Tibial nerve (tissue), 4 donors: Measurements from ENCODE around the gene ACTN1.

Experiments
- EP300 ChIP-seq, 2 donors: sonication (generic); formaldehyde crosslinking; IDR thresholded peaks; one replicate each; pipeline ENCODE4 v1.6.1; 2017; ENCODE audit warnings: antibody characterized with exemption in 2 of 2, mild to moderate bottlenecking in 1 of 2
- POLR2A ChIP-seq, 2 donors: fragments of 450-650 bp; IDR thresholded peaks; one replicate each; pipeline ENCODE4 v1.6.1; 2017; ENCODE audit warnings: antibody characterized with exemption in 2 of 2, mild to moderate bottlenecking in 2 of 2, moderate library complexity in 2 of 2
- TF ChIP-seq, protein P1 (sequence below), 5 experiments: fragments of 200-600 bp in 3 of 5; fragments of 450-650 bp in 2 of 5; sonication (generic) in 3 of 5; IDR thresholded peaks; one replicate each; pipeline ENCODE4 v1.5.1; 2016 to 2019; ENCODE audit warnings: antibody characterized with exemption in 5 of 5, mild to moderate bottlenecking in 3 of 5, moderate library complexity in 2 of 5

DNA sequence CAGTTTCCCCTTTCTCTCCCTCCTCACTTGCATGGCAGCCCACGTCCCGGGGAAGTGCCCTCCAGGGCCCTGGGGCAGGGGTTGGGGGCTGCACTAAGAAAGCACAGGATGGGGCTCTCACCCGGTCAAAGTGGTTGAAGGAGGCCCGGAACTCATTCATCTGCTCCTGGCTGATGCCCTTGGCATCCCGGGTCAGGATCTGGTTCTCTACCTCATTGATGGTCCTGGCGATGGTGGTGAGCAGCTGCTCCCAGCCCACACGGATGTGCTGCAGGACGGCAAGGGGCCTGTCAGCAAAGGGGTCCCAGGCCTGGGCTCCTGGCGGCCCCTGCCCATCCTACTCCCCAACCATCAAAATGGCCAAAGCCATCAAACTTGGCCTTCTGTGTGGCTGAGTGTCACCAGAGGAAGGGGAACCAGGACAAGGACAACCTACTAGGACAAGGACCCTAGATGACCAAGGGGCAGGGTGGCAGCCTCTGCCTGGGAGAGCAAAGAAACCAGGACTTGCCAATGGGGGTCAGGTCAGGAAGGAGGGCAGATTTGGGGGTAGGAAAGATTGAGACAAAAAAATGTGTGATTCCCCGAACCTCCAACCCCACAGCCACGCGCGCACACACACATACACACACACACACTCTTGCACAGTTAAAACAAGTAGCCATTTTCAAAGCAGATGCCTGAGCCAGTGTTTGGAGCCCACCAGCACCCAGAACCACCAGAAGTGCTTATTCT is 99.1 kb downstream of the ACTN1 start:
- no peak for TF ChIP-seq POLR2A (IDR thresholded peaks at IDR 0.05)
- TF ChIP-seq, protein P1, sequence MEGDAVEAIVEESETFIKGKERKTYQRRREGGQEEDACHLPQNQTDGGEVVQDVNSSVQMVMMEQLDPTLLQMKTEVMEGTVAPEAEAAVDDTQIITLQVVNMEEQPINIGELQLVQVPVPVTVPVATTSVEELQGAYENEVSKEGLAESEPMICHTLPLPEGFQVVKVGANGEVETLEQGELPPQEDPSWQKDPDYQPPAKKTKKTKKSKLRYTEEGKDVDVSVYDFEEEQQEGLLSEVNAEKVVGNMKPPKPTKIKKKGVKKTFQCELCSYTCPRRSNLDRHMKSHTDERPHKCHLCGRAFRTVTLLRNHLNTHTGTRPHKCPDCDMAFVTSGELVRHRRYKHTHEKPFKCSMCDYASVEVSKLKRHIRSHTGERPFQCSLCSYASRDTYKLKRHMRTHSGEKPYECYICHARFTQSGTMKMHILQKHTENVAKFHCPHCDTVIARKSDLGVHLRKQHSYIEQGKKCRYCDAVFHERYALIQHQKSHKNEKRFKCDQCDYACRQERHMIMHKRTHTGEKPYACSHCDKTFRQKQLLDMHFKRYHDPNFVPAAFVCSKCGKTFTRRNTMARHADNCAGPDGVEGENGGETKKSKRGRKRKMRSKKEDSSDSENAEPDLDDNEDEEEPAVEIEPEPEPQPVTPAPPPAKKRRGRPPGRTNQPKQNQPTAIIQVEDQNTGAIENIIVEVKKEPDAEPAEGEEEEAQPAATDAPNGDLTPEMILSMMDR (IDR thresholded peaks at IDR 0.05), result no peak
- no peak for TF ChIP-seq EP300 (IDR thresholded peaks at IDR 0.05)
